HG03039 (cell line): Measurements from ENCODE around the gene SPTB.

Source experiments
- ATAC-seq: cut with Tn5 transposase; IDR thresholded peaks from one replicate; pipeline ENCODE4 v1.9.1; 2021; ENCODE audit warnings: mild to moderate bottlenecking, moderate library complexity; ENCODE audit not compliant: unreplicated experiment

The SPTB gene

GRCh38 chr14:64889352-64889751 lies 9.6 kb upstream of the SPTB start:
- no peak for ATAC-seq

DNA sequence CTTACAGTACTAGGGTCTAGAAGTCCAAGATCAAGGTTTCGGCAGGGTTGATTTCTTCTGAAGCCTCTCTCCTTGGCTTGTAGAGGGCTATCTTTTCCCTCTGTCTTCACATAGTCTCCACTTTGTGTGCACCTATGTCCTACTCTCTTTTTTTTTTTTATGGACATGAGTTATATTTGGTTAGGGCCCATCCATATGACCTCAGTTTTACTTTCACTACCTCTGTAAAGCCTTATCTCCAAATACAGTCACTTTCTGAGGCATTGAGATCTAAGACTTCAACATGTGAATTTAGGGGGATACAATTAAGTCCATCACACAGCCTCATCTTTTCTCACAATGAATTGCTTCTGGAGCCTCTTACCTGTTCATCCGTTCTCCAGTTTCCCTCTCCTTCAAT lies 5.9 kb upstream of the SPTB start:
- no peak for ATAC-seq

GRCh38 chr14:64880221-64881121 lies 764 bp upstream of the SPTB start:
- no peak for ATAC-seq

GRCh38 chr14:64878837-64879634 lies 671 bp downstream of the SPTB start:
- no peak for ATAC-seq

GRCh38 chr14:64877846-64878245 lies 1.9 kb downstream of the SPTB start:
- no peak for ATAC-seq

- ATAC-seq: no peak
These were observed 4.4 kb downstream of the SPTB start for GRCh38 chr14:64875350-64875749.

DNA sequence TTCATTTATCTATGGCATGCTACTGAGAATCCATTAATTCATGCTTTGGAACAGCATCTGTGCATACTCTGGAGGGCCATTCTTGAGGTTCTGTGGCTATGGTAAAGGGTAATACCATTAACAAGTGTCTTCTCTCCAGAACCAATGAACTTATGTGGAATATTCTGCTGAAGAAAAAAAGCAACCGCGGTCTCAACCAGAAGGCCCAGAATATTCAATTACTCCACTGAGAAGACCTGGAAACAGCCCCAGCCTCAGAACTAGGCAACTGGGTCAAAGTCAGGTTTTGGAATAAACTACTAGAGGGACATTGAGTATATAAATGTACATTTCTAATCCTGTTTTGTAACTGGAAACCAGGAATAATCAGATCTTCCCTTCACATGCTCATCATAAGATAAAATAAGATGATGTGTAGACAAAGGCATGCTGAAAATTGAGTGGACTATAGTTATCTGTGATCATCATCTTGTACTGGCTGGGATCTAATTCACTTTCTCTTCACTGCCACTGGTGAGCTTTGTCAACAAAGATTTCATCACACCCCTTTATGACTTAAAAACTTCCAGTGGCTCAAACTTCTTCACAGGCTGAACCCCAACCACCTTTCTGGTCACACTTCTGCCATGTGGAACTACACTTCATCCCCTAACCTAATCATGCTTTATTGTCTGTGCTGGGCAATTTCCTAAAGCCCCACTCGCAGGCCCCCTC lies 6.0 kb downstream of the SPTB start:
- no peak for ATAC-seq

- no peak for ATAC-seq
These were observed 8.4 kb downstream of the SPTB start for GRCh38 chr14:64871344-64871743.

DNA sequence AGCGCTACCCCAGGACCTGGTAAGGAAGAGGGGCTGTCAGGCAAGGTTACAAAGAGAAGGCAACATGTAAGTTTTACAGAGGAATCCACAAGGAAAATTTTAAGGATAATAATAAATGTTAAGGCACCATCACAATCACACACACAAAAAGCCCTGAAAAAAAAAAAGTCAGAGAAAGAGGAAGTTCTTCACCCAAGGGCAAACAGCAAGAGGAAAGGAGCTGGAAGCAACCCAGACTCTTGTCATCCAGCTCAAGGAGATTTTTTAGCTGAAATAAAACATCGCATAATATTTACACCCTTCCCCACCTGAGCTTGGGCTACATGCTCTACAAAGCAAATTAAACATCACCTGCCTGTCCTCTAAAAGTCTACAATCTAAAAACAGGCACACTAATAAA lies 9.5 kb downstream of the SPTB start:
- no peak for ATAC-seq

- no peak for ATAC-seq
These were observed 10.9 kb downstream of the SPTB start for GRCh38 chr14:64868841-64869240.

GRCh38 chr14:64868379-64868778 lies 11.3 kb downstream of the SPTB start:
- no peak for ATAC-seq

- ATAC-seq: no peak
These were observed 12.5 kb downstream of the SPTB start for GRCh38 chr14:64867182-64867581.

DNA sequence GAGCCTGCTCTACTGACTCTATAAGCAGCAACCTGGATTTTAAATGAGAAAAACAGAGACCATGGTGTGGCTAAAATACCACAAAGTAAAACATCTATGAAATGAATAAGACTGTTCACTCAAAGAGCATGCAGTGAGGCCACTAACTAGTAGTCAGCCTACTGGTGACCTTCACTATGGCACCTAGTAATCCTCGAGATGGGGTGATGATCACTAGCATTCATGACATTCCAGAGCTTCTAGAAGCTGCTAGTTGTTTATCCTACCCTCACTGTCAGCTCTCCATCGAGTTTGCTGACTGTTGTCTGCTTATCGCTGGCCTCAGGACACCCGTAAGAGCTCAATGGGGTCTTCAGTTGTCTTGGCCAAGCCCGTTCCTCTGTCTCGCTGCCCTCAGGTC lies 13.7 kb downstream of the SPTB start:
- no peak for ATAC-seq

DNA sequence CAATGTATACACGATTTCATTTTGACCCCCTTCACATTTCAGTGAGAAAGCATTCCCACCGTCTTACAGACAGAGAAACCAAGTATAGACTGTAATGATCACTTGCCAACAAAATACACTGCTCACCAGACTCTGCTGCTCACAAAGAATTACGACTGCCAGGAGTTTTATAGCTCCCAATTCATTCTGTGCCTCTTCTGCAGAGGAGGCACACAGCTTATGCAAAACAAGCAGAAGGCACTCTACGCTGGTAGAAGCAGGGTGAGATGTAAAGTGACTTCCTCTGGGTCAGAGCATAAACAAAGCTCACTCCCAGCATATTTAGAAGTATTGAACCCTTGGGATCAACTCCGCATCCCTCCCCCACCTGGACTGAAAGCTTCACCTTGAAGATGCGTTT lies 14.6 kb downstream of the SPTB start:
- no peak for ATAC-seq

- ATAC-seq: no peak
These were observed 15.4 kb downstream of the SPTB start for GRCh38 chr14:64864258-64864657.

DNA sequence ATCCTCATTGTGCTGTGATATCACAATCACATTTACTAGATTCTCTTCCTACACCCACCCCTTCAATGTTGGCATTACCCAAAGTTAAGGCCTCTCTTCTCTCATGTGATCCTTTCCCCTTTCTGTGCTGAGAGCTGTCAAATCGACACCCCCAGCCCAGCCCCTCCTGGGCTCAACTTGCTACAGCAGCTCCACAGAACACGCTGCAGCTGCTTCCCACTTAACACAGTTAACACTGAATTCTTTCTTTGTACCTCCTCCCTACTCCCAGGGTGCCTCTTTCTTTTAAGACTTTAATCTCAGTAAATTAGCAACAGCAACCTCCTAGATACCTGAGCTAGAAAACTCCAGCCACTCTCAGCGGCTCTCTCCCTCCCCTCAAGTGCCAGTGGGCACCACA lies 17.8 kb downstream of the SPTB start:
- no peak for ATAC-seq

GRCh38 chr14:64860039-64860438 lies 19.7 kb downstream of the SPTB start:
- ATAC-seq: no peak

DNA sequence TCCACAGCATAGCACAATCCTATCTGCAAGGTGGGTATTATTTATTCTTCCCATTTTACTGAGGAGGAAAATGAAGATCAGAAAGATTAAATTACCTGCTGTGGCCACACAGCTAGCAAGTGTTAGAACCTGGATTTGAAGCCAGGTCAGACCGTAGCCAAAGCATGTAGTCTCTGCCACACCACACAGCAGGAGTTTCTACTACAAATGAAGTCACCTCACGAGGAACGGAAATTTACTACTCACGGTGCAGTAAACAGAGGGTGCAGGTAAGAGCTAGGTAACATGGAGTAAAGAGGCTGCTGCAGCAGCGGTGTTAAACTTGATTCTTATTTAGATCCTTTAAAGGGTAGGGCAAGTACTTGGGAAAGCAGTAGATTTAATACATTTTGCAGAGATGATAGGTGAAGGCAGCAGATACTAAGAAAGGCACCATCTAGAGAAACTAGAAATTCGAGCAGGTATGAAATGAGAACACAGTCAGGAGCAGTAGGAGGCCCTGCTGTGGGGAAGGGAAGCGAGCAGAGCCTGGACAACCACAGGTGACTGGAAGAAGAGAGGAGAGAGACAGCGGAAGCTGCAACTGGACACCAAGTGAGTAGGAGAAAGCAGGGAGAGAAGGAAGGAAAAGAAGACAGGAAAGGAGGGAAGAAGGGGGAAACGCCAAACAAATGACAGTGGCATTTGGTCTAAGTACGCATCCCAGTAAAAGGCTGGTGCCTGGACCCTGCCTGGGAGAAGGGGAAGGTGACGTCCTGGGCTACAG lies 21.5 kb downstream of the SPTB start:
- no peak for ATAC-seq

GRCh38 chr14:64856529-64857445 lies 22.9 kb downstream of the SPTB start:
- ATAC-seq: no peak
